Measurements from ENCODE around the gene PTPA. TPM values are rescaled to one million over a fixed set of nuclear protein-coding genes. Genes with fewer than 3 reads are reported as not detected.

The PTPA gene
- polyA plus RNA-seq, 3 donors, result 11.7 to 38.5 (median 12.4) TPM

DNA sequence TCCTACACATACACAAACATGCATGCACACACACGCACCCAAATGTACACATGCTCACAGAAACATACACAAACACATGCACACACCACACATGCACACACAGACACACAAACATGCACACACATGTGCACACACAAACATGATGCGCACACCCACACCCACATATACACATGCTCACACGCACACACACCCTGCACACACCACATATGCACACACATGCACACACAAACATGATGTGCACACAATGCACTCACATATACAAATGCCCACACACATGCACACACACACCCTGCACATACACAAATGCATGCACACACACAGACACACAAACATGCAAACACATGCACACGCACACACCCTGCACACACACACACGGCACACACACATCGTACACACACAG is 74.2 kb downstream of the PTPA start:
- no peak for DNase-seq
- no peak overlapping the region for H3K4me3 Mint-ChIP-seq
- Histone ChIP-seq H3K27ac (ENCODE audit: low read depth in 1 of 2, low read length in 2 of 2) (no peak overlapping the region), H3K79me2 (ENCODE audit: insufficient read depth, low read length) (no peaks in the 10 kb centered on the region), H3K4me2 (replicated peaks; ENCODE audit: extremely low read depth, low read length, poor library complexity, severe bottlenecking) (no peak overlapping the region), H4K20me1 (ENCODE audit: insufficient read depth, low read length) (no peaks in the 10 kb centered on the region), H3K4me3 (replicated peaks in 1 of 3; ENCODE audit: low read depth in 2 of 3, low read length in 3 of 3) (no peak overlapping the region), H2AFZ (ENCODE audit: insufficient read depth, low read depth, low read length, poor library complexity, severe bottlenecking) (no peak overlapping the region), H3K27me3 (ENCODE audit: control insufficient read depth in 2 of 2, insufficient read depth in 2 of 2, low read length in 2 of 2) (no peaks in the 10 kb centered on the region), H3K4me1 (ENCODE audit: control insufficient read depth in 1 of 2, insufficient read depth in 2 of 2, low read length in 2 of 2) (no peaks in the 10 kb centered on the region), H3K9ac (ENCODE audit: insufficient read depth, low read length, poor library complexity, severe bottlenecking) (no peak overlapping the region), H3K9me3 (replicated peaks in 1 of 2; ENCODE audit: control insufficient read depth in 1 of 2, insufficient read depth in 1 of 2, low read length in 2 of 2) (peaks cover 0 to 5% of the 10 kb centered on the region in 2 donors), H3K36me3 (replicated peaks in 1 of 2; ENCODE audit: control insufficient read depth in 1 of 2, insufficient read depth in 2 of 2, low read length in 2 of 2) (no peaks in the 10 kb centered on the region)
- H3K9me3 Mint-ChIP-seq, result peaks cover 0 to 7% (median 3%) of the 10 kb centered on the region in 7 donors
- H3K27ac Mint-ChIP-seq, result no peak overlapping the region
- WGBS (ENCODE audit: insufficient coverage), result 94% methylated on average over 2 of the region's 6 CpGs
- intact Hi-C loops (cut with micrococcal nuclease), result no loop called here
- no peaks in the 10 kb centered on the region for H3K4me1 Mint-ChIP-seq
- H3K36me3 Mint-ChIP-seq, result no peaks in the 10 kb centered on the region
- H3K27me3 Mint-ChIP-seq (ENCODE audit: low read depth in 3 of 3), result peaks cover 2 to 7% (median 7%) of the 10 kb centered on the region in 3 donors
- TF ChIP-seq, protein P1, sequence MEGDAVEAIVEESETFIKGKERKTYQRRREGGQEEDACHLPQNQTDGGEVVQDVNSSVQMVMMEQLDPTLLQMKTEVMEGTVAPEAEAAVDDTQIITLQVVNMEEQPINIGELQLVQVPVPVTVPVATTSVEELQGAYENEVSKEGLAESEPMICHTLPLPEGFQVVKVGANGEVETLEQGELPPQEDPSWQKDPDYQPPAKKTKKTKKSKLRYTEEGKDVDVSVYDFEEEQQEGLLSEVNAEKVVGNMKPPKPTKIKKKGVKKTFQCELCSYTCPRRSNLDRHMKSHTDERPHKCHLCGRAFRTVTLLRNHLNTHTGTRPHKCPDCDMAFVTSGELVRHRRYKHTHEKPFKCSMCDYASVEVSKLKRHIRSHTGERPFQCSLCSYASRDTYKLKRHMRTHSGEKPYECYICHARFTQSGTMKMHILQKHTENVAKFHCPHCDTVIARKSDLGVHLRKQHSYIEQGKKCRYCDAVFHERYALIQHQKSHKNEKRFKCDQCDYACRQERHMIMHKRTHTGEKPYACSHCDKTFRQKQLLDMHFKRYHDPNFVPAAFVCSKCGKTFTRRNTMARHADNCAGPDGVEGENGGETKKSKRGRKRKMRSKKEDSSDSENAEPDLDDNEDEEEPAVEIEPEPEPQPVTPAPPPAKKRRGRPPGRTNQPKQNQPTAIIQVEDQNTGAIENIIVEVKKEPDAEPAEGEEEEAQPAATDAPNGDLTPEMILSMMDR (IDR thresholded peaks at IDR 0.05), result no peak

DNA sequence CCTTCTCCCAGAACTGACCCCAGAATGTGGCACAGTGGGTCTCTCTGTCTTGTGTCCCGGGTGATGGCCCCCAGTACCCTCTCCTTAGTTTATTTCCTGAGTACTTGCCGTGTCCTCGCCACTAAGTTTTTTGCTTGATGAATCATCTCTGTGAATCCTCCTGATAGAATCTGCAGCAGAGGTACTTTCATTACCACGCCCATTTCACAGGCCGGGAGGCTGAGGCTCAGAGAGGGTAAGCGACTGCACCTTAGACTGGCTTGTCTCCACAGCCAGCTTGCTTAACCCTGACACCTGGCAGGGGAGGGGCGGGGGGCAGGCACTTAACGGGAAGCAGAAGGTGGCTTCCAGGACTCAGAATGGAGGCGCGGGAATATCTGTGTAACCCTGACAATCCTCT is 74.8 kb downstream of the PTPA start:
- peaks cover 2 to 7% (median 5%) of the 10 kb centered on the region in 3 donors for H3K27me3 Mint-ChIP-seq (ENCODE audit: low read depth in 3 of 3)
- TF ChIP-seq, protein P1 (IDR thresholded peaks at IDR 0.05), result no peak
- intact Hi-C loops (cut with micrococcal nuclease), result no loop called here
- H3K4me3 Mint-ChIP-seq, result no peak overlapping the region
- H3K4me3 ChIP-seq (replicated peaks in 1 of 3; ENCODE audit: low read depth in 2 of 3, low read length in 3 of 3), result no peak overlapping the region
- H3K27ac Mint-ChIP-seq, result no peak overlapping the region
- no peak overlapping the region for H3K27ac ChIP-seq (ENCODE audit: low read depth in 1 of 2, low read length in 2 of 2)
- H3K4me2 ChIP-seq (replicated peaks; ENCODE audit: extremely low read depth, low read length, poor library complexity, severe bottlenecking), result no peak overlapping the region
- peaks cover 0 to 9% (median 3%) of the 10 kb centered on the region in 7 donors for H3K9me3 Mint-ChIP-seq
- no peaks in the 10 kb centered on the region for H3K36me3 ChIP-seq (replicated peaks in 1 of 2; ENCODE audit: control insufficient read depth in 1 of 2, insufficient read depth in 2 of 2, low read length in 2 of 2)
- no peaks in the 10 kb centered on the region for H3K79me2 ChIP-seq (ENCODE audit: insufficient read depth, low read length)
- H3K9me3 ChIP-seq (replicated peaks in 1 of 2; ENCODE audit: control insufficient read depth in 1 of 2, insufficient read depth in 1 of 2, low read length in 2 of 2), result peaks cover 0 to 5% of the 10 kb centered on the region in 2 donors
- H3K9ac ChIP-seq (ENCODE audit: insufficient read depth, low read length, poor library complexity, severe bottlenecking), result no peak overlapping the region
- no peaks in the 10 kb centered on the region for H3K27me3 ChIP-seq (ENCODE audit: control insufficient read depth in 2 of 2, insufficient read depth in 2 of 2, low read length in 2 of 2)
- H2AFZ ChIP-seq (ENCODE audit: insufficient read depth, low read depth, low read length, poor library complexity, severe bottlenecking), result no peak overlapping the region
- H3K36me3 Mint-ChIP-seq, result no peaks in the 10 kb centered on the region
- H3K4me1 Mint-ChIP-seq, result no peaks in the 10 kb centered on the region
- no peaks in the 10 kb centered on the region for H3K4me1 ChIP-seq (ENCODE audit: control insufficient read depth in 1 of 2, insufficient read depth in 2 of 2, low read length in 2 of 2)
- WGBS (ENCODE audit: insufficient coverage), result 91% methylated on average over 7 of the region's 10 CpGs
- DNase-seq, result no peak
- no peaks in the 10 kb centered on the region for H4K20me1 ChIP-seq (ENCODE audit: insufficient read depth, low read length)

Data from CD14-positive monocyte (primary cell).